Measurements from ENCODE around the gene C2orf92.

GRCh38 chr2:97743913-97744312 is 74.4 kb downstream of the C2orf92 start:
- no peak for TF ChIP-seq CTCF (IDR thresholded peaks at IDR 0.05)
- TF ChIP-seq POLR2A (IDR thresholded peaks at IDR 0.05), result no peak
- TF ChIP-seq POLR2AphosphoS5 (IDR thresholded peaks at IDR 0.05; ENCODE audit: insufficient read depth in 1 of 2, low read depth in 1 of 2), result no peak

Data from vagina (tissue), 2 donors.